Measurements from ENCODE around the gene ATF1.

DNA sequence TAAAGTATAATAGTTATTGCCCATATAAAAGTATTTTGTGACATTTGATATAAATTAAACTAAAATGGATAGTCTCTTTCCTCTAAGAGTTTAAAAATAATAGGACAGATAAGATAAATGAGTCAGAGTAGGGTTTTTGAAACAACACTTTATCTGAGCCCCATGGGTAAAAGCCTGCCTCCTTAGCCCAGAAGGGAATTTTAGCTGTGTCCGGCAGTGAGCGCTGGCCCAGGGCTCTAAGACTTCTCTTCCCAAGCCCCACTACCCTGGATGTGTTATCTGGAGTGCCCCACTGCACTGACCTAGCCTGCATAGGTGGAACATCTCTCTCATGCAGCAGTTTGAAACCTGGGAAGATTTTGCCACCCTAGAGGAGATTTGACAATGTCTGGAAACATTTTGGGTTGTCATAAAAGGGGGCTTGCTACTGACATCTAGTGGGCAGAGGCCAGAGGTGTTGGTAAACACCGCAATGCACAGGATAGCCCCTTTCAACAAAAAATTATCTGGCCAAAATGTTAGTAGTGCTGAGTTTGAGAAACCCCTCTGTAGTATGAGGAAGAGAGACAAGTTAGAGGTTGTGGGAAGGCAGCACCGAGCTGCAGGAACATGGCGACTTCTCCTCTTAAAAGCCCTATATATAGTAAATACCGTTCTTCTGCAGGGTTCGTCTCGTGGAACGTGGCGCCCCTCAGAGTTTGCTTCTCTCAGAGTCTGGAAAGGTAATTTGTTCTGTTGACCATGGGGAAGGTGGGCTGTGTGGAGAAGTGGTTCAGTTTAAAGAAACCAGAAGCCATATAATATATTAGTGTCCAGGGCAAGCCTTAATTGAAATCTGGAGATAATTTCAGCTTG, 29.3 kb upstream of the ATF1 start:
- TF ChIP-seq SUZ12 (IDR thresholded peaks at IDR 0.05; ENCODE audit: unreplicated experiment) (no peak), ZNF274 (IDR thresholded peaks at IDR 0.05; ENCODE audit: insufficient read depth, insufficient read length) (no peak), SREBF2 (IDR thresholded peaks at IDR 0.05; ENCODE audit: low read length) (no peak), SP1 (IDR thresholded peaks at IDR 0.05; ENCODE audit: low read depth, low read length) (no peak), CHD4 (IDR thresholded peaks at IDR 0.05) (no peak), POLR2AphosphoS2 (IDR thresholded peaks at IDR 0.05; ENCODE audit: low read depth, low read length) (no peak), POLR2A (IDR thresholded peaks at IDR 0.05; ENCODE audit: low read depth, low read length) (no peak), HDAC6 (IDR thresholded peaks at IDR 0.05; ENCODE audit: unreplicated experiment) (no peak), FOXM1 (IDR thresholded peaks at IDR 0.05; ENCODE audit: low read depth, low read length) (no peak), EZH2 (IDR thresholded peaks at IDR 0.05; ENCODE audit: borderline replicate concordance, control insufficient read depth, low read depth, low read length) (no peak)
- TF ChIP-seq, protein P1, sequence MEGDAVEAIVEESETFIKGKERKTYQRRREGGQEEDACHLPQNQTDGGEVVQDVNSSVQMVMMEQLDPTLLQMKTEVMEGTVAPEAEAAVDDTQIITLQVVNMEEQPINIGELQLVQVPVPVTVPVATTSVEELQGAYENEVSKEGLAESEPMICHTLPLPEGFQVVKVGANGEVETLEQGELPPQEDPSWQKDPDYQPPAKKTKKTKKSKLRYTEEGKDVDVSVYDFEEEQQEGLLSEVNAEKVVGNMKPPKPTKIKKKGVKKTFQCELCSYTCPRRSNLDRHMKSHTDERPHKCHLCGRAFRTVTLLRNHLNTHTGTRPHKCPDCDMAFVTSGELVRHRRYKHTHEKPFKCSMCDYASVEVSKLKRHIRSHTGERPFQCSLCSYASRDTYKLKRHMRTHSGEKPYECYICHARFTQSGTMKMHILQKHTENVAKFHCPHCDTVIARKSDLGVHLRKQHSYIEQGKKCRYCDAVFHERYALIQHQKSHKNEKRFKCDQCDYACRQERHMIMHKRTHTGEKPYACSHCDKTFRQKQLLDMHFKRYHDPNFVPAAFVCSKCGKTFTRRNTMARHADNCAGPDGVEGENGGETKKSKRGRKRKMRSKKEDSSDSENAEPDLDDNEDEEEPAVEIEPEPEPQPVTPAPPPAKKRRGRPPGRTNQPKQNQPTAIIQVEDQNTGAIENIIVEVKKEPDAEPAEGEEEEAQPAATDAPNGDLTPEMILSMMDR (IDR thresholded peaks at IDR 0.05 in 2 of 3, conservative IDR thresholded peaks at IDR 0.05 in 1 of 3; ENCODE audit: control insufficient read depth in 2 of 3, extremely low read depth in 1 of 3, insufficient read depth in 1 of 3, low read depth in 3 of 3, low read length in 3 of 3), result peak; percentile 58 to 64 (median 63)
- TF ChIP-seq, protein P2, sequence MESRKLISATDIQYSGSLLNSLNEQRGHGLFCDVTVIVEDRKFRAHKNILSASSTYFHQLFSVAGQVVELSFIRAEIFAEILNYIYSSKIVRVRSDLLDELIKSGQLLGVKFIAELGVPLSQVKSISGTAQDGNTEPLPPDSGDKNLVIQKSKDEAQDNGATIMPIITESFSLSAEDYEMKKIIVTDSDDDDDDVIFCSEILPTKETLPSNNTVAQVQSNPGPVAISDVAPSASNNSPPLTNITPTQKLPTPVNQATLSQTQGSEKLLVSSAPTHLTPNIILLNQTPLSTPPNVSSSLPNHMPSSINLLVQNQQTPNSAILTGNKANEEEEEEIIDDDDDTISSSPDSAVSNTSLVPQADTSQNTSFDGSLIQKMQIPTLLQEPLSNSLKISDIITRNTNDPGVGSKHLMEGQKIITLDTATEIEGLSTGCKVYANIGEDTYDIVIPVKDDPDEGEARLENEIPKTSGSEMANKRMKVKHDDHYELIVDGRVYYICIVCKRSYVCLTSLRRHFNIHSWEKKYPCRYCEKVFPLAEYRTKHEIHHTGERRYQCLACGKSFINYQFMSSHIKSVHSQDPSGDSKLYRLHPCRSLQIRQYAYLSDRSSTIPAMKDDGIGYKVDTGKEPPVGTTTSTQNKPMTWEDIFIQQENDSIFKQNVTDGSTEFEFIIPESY (IDR thresholded peaks at IDR 0.05), result no peak
- TF ChIP-seq, protein P3, sequence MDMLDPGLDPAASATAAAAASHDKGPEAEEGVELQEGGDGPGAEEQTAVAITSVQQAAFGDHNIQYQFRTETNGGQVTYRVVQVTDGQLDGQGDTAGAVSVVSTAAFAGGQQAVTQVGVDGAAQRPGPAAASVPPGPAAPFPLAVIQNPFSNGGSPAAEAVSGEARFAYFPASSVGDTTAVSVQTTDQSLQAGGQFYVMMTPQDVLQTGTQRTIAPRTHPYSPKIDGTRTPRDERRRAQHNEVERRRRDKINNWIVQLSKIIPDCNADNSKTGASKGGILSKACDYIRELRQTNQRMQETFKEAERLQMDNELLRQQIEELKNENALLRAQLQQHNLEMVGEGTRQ (IDR thresholded peaks at IDR 0.05; ENCODE audit: borderline replicate concordance, low read depth, low read length), result no peak
- TF ChIP-seq, protein P4, sequence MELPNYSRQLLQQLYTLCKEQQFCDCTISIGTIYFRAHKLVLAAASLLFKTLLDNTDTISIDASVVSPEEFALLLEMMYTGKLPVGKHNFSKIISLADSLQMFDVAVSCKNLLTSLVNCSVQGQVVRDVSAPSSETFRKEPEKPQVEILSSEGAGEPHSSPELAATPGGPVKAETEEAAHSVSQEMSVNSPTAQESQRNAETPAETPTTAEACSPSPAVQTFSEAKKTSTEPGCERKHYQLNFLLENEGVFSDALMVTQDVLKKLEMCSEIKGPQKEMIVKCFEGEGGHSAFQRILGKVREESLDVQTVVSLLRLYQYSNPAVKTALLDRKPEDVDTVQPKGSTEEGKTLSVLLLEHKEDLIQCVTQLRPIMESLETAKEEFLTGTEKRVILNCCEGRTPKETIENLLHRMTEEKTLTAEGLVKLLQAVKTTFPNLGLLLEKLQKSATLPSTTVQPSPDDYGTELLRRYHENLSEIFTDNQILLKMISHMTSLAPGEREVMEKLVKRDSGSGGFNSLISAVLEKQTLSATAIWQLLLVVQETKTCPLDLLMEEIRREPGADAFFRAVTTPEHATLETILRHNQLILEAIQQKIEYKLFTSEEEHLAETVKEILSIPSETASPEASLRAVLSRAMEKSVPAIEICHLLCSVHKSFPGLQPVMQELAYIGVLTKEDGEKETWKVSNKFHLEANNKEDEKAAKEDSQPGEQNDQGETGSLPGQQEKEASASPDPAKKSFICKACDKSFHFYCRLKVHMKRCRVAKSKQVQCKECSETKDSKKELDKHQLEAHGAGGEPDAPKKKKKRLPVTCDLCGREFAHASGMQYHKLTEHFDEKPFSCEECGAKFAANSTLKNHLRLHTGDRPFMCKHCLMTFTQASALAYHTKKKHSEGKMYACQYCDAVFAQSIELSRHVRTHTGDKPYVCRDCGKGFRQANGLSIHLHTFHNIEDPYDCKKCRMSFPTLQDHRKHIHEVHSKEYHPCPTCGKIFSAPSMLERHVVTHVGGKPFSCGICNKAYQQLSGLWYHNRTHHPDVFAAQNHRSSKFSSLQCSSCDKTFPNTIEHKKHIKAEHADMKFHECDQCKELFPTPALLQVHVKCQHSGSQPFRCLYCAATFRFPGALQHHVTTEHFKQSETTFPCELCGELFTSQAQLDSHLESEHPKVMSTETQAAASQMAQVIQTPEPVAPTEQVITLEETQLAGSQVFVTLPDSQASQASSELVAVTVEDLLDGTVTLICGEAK (IDR thresholded peaks at IDR 0.05; ENCODE audit: borderline replicate concordance), result no peak

Measured in GM12878 (cell line).